CD4-positive, alpha-beta T cell treated with Interleukin-1 beta for 1 hour (primary cell): Measurements from ENCODE around the gene CLEC14A.

ENCODE experiments used
- DNase-seq, 2 donors: peaks; one replicate each; pipeline ENCODE4 v3.0.0-alpha.2; 2020 to 2022

The CLEC14A gene

GRCh38 chr14:38248321-38249028 lies 7.4 kb downstream of the CLEC14A start:
- DNase-seq = no peak

- no peak for DNase-seq
Measured at GRCh38 chr14:38243696-38244240, 12.1 kb downstream of the CLEC14A start.

GRCh38 chr14:38238878-38239277 lies 17.0 kb downstream of the CLEC14A start:
- no peak for DNase-seq

GRCh38 chr14:38238332-38238731 lies 17.6 kb downstream of the CLEC14A start:
- no peak for DNase-seq

GRCh38 chr14:38233218-38233617 lies 22.7 kb downstream of the CLEC14A start:
- DNase-seq = no peak

- DNase-seq = no peak
Measured at GRCh38 chr14:38226366-38226765, 29.5 kb downstream of the CLEC14A start.

- DNase-seq = no peak
Measured at GRCh38 chr14:38225946-38226345, 29.9 kb downstream of the CLEC14A start.

GRCh38 chr14:38224338-38224737 lies 31.6 kb downstream of the CLEC14A start:
- no peak for DNase-seq

- DNase-seq = no peak
Measured at GRCh38 chr14:38221077-38221476, 34.8 kb downstream of the CLEC14A start.

GRCh38 chr14:38217553-38217952 lies 38.3 kb downstream of the CLEC14A start:
- DNase-seq = no peak

- no peak for DNase-seq
Measured at GRCh38 chr14:38213001-38213400, 42.9 kb downstream of the CLEC14A start.

GRCh38 chr14:38212111-38212510 lies 43.8 kb downstream of the CLEC14A start:
- DNase-seq = no peak

GRCh38 chr14:38211255-38211735 lies 44.6 kb downstream of the CLEC14A start:
- DNase-seq = no peak

- no peak for DNase-seq
Measured at GRCh38 chr14:38210587-38211216, 45.2 kb downstream of the CLEC14A start.

- DNase-seq = no peak
Measured at GRCh38 chr14:38209572-38210557, 46.0 kb downstream of the CLEC14A start.

- DNase-seq = no peak
Measured at GRCh38 chr14:38208618-38209562, 47.0 kb downstream of the CLEC14A start.

GRCh38 chr14:38207736-38208617 lies 47.9 kb downstream of the CLEC14A start, which contains the start of gene SSTR1:
Gene SSTR1, plus strand, starts transcription at chr14:38207904. Its CDS starts 1,486 bp downstream, at chr14:38209390.
- no peak for DNase-seq

- DNase-seq = no peak
Measured at GRCh38 chr14:38207377-38207735, 48.5 kb downstream of the CLEC14A start.

- DNase-seq = no peak
Measured at GRCh38 chr14:38206689-38207376, 49.1 kb downstream of the CLEC14A start.
